ENCODE measurements around the gene SPON1.
"Not testable (repeated sequence)": the region's sequence is repeated elsewhere in the genome, so short reads cannot be mapped to it uniquely, and the experiment has no call there.

The SPON1 gene

DNA sequence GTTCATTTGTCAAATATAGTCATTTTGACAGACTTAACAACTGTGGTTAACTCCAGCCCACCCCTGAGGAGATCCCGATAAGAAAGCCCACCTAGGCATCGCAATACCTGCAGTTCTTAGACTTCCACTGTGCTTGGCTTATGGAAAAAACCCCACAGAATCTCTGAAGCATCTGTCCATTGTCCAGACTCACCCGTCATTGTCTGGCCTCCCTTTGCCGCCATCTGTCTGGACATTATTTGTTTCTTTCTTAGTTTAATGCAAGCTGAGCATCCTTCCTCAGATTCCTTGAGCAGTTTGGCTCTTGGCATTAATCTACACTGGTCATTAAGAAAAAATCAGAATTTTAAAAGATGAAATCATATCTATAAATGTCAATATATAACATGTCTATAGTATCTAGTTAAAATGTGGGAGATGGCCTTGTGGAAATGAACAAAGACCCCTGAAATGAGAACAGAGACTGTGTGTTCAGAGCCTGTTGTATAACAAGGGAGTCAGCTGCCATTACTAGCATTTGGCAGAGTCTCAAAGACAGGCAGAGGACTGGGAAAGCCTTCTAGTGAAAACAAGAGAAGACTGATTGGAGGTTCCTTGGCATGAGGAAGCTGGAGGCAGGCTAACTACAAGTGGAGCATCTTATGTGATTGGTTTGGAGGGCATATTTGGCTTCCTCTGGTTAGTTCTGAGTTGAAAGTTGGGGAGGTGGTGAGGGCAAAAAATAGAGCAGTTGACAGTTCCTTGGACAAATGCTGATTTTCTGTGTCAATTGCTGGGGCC, 80.4 kb downstream of the SPON1 start:
- DNase-seq = no peak

DNA sequence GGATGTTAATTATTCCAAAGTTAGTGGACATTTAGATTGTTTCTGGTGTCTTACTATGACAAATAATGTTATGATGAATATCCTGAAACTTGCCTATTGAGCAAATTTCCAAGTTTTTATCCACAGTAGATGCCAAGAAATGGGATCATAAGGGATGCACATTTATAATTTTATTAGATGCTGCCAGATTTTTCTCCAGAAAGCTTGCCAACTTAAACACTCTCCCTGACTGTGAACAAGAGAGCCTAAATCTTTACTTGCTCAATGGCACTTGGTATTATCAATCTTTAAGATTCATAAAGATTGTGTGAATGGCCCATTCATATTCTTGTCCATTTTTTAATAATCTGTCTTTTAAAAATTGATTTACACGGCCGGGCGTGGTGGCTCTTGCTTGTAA, 82.4 kb downstream of the SPON1 start:
- DNase-seq = no peak

DNA sequence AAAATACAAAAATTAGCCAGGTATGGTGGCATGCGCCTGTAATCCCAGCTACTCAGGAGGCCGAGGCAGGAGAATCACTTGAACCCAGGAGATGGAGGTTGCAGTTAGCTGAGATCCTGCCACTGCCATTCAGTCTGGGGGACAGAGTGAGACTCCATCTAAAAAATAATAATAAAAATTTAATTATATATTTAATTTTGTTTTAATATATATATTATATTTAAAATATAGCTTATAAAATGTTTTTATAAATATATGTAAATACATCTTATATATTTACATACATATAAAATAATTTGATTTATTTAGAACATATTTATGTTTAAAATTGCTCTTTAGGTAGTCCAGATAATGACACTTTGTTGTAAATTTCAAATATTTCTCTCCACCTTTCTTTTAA, 82.9 kb downstream of the SPON1 start:
- no peak for DNase-seq

DNA sequence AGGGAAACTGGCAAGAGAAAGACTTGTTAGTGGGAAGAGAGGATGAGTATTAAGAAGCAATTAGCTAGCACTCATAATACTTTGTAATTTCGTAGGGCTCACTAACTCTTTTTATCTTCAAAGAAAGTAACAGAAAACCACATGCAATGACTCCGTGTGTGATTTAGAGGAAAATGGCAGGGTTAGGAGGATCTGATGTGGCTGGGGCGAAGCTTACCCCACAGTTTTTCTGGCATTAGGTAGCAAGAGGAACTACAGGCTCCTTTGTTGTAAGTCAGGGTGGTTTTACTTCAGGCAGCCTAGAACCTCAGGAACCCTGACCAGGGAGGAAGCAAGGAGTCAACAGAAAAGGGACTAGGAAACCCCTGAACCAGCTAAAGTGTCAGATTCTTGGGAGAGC, 89.7 kb downstream of the SPON1 start:
- DNase-seq = no peak

DNA sequence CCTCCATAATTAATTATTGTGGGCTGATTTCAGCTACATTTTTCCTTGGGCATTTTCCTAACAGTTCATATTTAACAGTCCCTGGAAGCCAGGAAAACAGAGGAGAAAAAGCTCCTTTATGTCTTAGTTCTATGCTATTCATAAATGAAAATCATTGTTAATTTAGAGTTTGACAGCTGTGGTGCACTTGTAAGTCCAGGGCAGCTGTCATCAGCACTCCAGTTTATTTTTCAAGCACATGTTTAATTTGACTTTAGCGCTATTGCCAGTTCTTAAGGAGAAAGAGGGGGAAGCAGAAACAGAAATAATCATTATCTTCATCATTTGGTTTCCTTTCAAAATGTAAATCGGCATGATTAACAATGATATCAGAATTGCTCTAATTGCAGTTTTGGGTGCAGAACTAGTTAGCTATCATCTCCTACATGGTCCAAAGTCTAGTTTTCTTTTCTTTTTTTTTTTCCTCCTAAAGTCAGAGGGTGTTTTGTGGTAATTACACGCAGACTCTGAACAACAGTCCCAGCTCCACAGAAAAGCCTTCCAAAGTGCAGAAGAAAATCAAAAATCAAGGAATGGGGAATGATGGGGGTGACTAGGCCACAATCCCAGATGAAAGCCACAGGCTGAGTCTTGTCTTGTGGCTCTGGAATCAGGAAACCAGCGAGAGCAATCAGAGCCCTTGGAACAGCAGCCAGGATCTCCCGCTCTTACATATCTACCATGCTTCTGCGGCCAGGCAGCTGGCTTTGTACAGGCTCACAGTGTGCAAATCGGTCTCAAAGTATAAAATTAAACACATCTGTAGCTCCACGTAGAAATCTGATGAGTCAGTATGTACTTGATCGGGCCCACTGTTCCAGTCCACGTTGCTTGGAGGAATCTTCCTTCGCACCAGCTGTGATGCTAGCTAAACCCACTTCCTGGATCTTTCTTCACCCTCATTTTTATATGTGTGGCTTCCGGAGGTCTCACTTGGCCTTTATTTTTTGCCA, 91.9 kb downstream of the SPON1 start:
- no peak for DNase-seq

DNA sequence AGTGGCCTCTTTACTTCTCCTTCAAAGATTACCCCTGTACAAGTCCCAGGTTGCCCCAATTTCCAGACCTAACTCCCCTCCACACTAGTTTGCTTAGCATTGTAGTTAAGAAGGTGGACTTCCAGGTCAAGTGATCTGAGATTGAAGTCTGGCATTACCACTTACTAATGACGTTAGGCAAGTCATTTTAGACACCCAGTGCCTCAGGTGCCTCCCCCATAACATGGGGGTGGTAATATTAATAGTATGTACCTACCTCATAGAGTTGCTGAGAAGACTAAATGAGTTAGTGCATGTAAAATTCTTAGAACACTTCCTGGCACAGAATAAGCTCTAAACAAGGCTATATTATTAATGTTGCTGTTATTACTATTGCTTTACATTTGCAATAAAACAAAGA, 93.4 kb downstream of the SPON1 start:
- no peak for DNase-seq

DNA sequence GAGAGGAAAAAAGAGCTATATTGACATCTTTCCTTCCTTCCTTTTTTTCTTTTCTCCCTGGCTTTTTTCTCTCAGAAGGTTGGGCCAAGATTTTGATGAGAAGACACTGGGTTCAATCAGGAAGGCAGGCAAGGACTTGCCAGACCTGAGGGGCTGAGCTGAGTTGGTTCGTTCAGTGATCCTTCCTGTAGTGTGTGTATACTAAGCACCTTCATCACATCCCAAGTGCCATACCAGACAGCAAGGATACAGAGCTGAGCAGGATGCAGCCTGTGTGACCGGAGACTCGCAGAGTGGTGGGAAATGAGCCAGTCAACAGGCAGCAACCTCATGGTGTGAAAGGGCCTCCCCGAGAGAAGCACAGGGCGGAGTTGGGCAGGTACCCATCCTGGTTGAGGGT, 95.5 kb downstream of the SPON1 start:
- no peak for DNase-seq

DNA sequence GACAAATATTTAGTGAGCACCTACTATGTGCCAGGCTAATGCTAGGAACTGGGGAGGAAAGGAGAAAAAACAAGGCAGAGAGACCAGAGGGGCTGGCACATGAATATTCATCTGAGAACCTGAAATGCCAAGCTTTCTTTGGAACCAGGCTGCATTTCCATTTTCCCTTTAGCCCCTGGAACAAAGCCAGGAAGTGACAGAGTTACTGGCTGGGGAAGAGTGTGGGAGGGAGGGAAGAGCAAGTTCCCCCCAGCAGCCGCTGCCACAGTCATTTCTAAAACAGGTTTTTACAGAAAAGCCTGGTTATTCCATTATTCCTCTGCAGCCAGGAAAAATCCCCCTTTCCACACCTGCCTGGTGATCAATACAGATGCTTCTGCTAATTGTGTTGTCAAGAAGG, 97.0 kb downstream of the SPON1 start:
- no peak for DNase-seq

DNA sequence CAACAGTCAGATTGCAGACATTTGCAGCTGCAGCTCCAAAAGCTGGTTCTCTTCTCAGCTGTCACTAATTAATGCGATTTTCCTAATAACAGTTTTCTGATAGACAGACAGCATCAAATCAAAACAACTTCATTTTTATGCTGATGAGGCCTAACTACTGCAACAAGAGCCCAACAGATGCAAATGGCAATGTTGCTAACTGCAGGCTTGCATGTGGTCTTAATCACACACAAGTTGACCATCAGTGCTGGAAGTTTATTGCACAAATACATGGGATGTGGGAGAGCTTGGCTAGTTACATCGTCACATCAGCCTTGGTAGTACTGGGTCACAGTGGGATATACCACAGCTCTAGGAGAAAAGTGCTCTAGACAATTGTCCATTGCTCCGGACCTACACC, 99.2 kb downstream of the SPON1 start:
- no peak for DNase-seq

DNA sequence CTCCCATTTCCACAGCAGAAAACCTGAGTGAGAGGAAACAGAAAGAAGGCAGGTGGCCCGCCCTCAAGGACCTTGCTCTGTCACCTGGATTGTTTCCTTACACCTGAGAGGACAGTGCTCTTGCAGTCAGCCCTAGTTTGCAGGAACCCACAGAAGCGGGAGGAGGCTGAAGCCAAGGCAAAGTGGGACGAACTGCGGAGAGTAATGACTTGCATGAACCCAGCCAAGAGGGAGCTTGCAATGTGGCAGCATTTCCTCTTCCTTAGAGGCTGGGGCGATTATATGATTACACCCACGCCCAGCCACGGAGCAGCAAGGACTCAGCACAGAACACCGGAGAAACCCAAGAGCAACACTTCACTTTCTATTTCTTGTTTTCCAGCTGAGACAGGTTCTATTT, 102.6 kb downstream of the SPON1 start:
- DNase-seq = no peak

DNA sequence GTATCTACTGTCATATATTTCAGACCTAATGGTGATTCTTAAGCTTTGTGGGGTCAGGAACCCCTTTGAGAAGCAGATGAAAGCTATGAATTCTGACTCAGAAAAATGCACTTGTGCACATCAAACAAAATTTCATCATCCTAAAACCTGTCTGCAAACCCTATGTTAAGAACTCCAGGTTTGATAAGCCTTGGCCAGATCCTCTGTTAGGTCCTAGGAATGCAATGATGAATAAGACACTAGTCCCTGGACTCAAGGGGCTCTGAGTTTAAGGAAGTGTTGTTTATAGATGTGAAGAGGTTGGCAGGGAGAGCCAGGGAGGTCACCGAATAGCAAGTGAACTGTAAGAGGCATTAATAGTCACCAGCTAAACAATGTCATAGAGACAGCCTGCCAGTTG, 103.2 kb downstream of the SPON1 start:
- DNase-seq = no peak

DNA sequence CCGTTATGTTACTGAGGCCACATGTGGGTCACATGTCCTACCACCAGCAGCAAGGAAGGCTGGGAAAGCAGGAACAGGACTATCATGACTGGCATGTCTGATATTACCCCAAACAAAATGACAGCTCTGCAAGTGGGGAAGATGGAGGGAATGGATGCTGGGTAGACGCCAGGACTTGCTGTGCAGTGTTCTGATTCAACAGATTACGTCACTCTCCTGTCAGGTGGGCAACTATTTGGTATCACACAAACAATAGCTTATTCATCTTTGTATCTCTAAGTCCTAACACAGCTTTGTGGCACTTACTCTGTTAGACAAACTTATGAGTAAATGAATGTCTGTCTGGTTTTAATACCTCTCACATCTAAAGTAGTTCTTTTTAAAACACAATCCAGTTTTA, 105.2 kb downstream of the SPON1 start:
- DNase-seq = no peak

DNA sequence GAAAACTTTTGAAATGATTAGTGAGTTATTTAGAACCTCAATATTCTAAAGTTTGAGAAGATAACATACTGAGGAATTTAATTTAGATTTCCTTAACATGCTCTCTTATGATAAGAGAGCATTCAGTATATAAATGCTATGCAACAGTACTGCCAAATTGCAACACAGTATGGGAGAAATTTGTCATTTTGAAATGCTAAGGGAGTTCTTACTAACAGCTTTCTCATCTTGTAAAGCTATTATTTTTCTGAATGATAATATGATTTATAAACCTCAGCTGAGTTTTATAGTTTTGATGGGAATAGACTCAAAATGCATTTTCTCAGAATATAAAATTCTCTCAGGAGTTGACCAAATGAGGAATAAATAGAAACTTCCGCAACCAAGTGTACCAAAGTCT, 108.4 kb downstream of the SPON1 start:
- DNase-seq = no peak

DNA sequence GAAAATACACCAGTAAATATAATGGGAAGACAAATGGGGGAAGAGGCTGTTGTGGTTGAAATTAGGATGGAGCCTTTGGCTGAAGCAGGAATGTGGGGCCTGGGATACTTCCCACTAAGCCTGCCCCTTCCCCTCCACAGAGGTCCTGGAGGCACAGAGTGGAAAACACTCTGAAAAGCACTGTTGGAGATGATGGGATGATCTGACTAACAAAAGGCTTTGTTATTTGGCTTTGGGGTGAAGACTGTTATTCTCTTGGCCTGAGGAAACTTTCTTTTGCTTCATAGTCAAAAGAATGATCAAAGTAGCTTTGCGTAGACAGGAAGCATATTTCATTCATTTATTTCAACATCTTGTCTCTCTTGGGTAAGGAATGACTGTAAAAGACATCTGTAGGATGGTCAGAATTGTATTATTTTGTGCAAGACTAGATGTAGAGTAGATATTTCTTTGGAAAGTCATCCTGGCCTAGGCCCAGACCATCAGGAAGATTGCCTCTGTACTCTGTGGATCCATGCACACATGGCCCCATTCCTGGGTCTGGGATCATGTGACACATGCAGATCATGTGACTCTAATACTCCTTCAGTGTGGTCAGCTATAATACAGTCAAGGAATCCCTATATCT, 111.4 kb downstream of the SPON1 start:
- DNase-seq = no peak

DNA sequence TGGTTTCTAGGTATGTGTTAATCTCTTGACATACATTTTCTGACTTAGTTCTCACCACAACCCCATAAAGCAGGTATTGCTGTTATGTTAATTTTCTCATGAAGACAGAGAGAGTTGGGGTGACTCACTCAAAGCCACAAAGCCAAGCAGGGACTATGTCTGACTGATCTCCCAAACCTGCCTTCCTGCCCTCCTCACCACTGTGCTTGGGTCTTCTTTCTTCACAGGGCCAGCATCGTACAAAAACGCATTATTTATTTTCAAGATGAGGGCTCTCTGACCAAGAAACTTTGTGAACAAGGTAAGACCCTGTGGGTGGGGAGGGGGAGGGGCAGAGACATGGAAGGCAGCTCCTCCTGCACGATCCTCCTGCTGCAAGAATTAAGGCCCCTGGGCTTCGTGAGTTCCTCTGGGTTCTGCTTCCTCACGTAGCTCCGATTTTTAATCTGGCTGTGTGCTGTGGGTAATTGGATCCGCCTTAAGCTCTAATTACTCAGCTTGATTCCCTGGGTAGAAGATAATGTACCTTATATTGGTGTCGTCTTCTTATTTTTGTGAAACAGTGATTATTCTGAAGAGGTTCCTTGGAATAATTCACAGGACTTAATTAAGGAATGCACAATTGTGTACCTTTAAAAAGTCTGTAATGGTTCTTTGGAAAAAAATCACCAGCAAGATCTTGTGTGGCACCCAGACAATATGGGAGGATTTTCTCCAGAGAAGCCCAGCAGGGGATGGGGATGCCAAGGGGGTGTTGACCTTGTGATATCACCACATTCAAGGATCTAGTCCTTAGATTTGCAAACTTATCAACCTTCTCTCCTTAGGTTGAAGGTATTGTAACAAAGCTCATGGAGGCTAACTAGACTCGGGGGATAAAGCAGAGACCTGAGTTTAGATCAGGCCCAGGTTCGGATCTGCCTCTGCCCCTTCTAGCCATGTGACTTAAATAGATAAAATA, 112.9 kb downstream of the SPON1 start:
- DNase-seq = no peak

DNA sequence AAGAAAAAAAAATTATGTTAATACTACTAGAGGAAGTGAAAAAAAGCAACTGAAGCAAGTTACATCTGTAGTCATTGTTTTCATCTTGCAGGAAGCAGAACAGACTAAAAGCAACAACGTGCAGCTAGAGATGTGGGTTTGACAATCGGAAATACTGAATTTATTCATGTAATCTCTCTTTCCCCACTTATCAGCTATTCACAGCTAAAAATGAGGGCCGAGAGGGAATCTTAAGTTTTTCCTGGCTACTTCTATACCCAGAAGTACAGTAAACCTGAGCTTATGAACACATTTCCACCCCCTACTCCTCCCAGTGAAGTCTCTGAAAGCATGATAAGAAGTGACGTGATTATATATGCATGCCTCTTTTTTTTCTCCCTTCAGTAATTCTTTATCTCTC, 116.5 kb downstream of the SPON1 start:
- DNase-seq = no peak

DNA sequence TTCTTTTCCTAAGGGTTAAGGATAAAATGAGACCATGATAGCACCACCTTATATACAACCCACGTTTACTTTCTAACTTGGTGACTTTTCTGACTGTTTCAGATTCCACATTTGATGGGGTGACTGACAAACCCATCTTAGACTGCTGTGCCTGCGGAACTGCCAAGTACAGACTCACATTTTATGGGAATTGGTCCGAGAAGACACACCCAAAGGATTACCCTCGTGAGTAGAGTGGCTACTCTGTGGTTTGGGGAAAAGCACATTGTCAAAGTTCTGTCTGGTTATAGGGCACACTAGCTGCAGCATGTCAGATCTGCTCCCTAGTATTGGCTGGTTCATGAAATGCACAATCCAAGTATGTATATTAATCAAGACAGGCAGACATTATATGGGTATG, 117.3 kb downstream of the SPON1 start:
- DNase-seq = no peak

DNA sequence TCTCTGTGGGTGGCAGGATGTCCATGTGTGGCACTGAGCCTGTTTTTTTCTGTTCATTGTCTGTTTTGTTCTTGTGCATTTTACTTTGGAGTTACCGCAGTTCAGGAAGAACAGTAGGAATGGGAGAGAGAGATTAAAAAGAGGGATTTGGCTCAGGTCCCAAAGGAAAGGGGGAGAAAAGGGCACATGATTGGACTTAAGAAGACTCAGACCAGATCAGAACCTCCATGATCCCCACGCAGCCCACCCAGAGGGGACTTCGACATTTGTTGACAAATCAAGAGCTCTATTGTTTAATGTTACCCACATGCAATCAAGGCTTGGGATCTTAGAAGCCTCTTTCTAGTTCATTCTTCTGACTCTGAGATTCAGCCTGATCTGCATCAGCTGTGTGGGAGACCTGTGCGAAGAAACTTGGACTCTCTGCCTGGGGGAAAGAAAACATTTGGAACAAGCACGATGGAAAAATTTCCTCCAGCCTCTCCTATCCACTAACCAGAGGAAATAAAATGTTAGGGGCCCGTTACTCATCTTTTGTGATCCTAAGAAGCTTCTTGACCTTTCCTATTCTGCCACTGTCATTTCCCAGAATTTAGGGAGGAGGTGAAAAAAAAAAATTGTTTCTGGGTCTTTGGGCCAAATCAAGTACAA, 119.2 kb downstream of the SPON1 start:
- no peak for DNase-seq

DNA sequence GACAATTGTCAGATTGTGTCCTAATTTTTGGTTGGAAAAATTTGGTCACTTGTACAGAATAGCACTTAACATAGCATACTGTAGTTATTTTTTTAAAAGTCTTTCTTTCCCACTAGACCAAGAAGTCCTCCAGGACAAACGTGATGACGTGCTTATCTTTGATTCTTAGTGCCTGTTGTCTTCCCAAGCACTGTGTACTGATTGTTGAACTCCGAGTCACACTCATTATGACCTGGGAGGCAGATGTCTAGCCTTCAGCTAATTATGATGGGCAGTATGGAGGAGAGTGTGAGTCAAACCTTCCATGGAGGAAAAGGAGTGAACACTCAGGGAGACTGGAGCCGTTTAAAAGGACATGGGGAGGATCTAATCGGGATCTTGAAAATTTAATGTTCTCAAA, 119.8 kb downstream of the SPON1 start:
- no peak for DNase-seq

DNA sequence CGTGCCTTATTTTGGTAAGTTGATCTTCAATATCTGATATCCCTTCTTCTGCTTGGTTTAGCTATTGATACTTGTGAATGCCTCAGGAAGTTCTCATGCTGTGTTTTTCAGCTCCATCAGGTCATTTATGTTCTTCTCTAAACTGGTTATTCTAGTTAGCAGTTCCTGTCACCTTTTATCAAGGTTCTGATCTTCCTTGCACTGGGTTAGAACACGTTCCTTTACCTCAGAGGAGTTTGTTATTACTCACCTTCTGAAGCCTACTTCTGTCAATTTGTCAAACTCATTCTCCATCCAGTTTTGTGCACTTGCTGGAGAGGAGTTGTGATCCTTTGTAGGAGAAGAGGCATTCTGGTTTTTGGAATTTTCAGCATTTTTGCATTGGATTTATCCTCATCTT, 126.3 kb downstream of the SPON1 start:
- DNase-seq = not testable (repeated sequence)

DNA sequence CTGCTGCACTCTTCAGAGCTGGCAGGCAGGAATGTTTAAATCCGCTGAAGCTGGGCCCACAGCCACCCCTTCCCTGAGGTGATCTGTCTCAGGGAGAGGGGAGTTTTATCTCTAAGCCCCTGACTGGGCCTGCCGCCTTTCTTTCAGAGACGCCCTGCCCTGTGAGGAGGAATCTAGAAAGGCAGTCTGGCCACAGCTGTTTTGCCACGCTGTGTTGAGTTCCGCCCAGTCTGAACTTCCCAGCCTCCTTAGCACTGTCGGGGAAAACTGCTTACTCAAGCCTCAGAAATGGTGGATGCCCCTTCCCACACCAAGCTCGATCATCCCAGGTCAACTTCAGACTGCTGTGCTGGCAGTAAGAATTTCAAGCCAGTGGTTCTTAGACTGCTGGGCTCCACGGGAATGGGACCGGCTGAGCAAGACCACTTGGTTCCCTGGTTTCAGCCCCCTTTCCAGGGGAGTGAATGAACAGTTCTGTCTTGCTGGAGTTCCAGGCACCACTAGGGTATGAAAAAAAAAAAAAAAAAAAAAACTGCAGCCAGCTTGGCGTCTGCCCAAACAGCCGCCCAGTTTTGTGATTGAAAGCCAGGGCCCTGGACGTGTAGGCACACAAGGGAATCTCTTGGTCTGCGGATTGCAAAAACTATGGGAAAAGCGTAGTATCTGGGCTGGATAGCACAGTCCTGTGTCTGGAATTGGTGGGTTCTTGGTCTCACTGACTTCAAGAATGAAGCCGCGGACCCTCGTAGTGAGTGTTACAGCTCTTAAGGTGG, 127.4 kb downstream of the SPON1 start:
- DNase-seq = no peak

Data from NCI-H2081 treated with DMSO at 0.1 percent for 48 hours (cell line).